HEK293T (cell line): Measurements from ENCODE around the gene DAP.

Source experiments
- ARNT ChIP-seq: fragments of 450-650 bp; IDR thresholded peaks from 2 replicates; pipeline ENCODE4 v1.6.1; 2017; ENCODE audit warnings: mild to moderate bottlenecking
- BHLHE40 ChIP-seq: fragments of 450-650 bp; IDR thresholded peaks from 2 replicates; pipeline ENCODE4 v1.6.1; 2016; ENCODE audit warnings: mild to moderate bottlenecking, moderate library complexity, borderline replicate concordance
- CTBP1 ChIP-seq: fragments of 450-650 bp; IDR thresholded peaks from 2 replicates; pipeline ENCODE4 v1.6.1; 2016; ENCODE audit warnings: borderline replicate concordance
- ELF4 ChIP-seq: fragments of 450-650 bp; IDR thresholded peaks from 2 replicates; pipeline ENCODE4 v1.6.1; 2017; ENCODE audit warnings: antibody characterized with exemption
- FOXA1 ChIP-seq: fragments of 450-650 bp; IDR thresholded peaks from 2 replicates; pipeline ENCODE4 v1.6.1; 2016; ENCODE audit warnings: mild to moderate bottlenecking
- FOXM1 ChIP-seq: fragments of 450-650 bp; IDR thresholded peaks from 2 replicates; pipeline ENCODE4 v1.6.1; 2017; ENCODE audit warnings: mild to moderate bottlenecking, borderline replicate concordance
- HDGF ChIP-seq: fragments of 450-650 bp; IDR thresholded peaks from 2 replicates; pipeline ENCODE4 v1.6.1; 2017; ENCODE audit warnings: antibody characterized with exemption, borderline replicate concordance
- LEF1 ChIP-seq: fragments of 450-650 bp; IDR thresholded peaks from 2 replicates; pipeline ENCODE4 v1.6.1; 2017; ENCODE audit warnings: mild to moderate bottlenecking, borderline replicate concordance
- NFRKB ChIP-seq: fragments of 450-650 bp; IDR thresholded peaks from 2 replicates; pipeline ENCODE4 v1.6.1; 2016; ENCODE audit warnings: mild to moderate bottlenecking, moderate library complexity
- PKNOX1 ChIP-seq: fragments of 450-650 bp; IDR thresholded peaks from 2 replicates; pipeline ENCODE4 v1.6.1; 2016
- SP1 ChIP-seq: fragments of 450-650 bp; IDR thresholded peaks from 2 replicates; pipeline ENCODE4 v1.6.1; 2017
- SUZ12 ChIP-seq: fragments of 450-650 bp; IDR thresholded peaks from 2 replicates; pipeline ENCODE4 v1.6.1; 2016; ENCODE audit warnings: mild to moderate bottlenecking
- TARDBP ChIP-seq: fragments of 450-650 bp; IDR thresholded peaks from 2 replicates; pipeline ENCODE4 v1.6.1; 2016
- ZNF384 ChIP-seq: fragments of 450-650 bp; IDR thresholded peaks from 2 replicates; pipeline ENCODE4 v1.6.1; 2016

- TF ChIP-seq HDGF (no peak), LEF1 (no peak), NFRKB (no peak), SP1 (no peak), ELF4 (no peak), SUZ12 (no peak), CTBP1 (no peak), ZNF384 (no peak), FOXA1 (no peak), PKNOX1 (no peak), TARDBP (no peak), BHLHE40 (no peak), ARNT (no peak), FOXM1 (no peak)
Observed at GRCh38 chr5:10676946-10677345, 84.1 kb downstream of the DAP start.
